VCaP (cell line): ENCODE measurements around the gene REXO2.

ENCODE experiments used
- H3K27ac ChIP-seq: fragments of 450-650 bp; 2 replicates; pipeline ENCODE4 v1.5.1; 2017
- TF ChIP-seq, protein P1 (sequence below): fragments of 450-650 bp; conservative IDR thresholded peaks from 2 replicates; pipeline ENCODE4 v1.5.1; 2017; ENCODE audit warnings: mild to moderate bottlenecking, moderate library complexity

Gene REXO2

DNA sequence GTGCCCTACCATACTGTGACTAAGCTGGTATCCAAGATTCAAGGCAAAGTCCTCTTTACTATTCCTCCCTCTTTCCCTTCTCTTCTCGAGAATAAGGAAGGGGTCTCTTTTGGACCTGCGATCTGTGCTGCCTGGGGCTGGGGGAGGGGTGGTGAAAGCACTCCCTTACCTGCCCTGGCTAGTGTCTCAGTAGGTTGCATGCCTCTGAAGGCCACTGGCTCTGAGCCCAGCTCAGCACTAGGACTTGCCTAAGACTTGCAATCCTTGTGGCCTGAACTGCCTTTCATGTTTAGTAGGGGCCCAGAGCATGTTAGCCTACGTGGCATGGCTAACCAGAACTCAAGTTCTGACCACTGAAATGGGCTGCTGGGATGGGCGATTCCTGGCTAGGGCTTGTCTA lies 13.0 kb upstream of the REXO2 start:
- no peak overlapping the region for H3K27ac ChIP-seq
- TF ChIP-seq, protein P1, sequence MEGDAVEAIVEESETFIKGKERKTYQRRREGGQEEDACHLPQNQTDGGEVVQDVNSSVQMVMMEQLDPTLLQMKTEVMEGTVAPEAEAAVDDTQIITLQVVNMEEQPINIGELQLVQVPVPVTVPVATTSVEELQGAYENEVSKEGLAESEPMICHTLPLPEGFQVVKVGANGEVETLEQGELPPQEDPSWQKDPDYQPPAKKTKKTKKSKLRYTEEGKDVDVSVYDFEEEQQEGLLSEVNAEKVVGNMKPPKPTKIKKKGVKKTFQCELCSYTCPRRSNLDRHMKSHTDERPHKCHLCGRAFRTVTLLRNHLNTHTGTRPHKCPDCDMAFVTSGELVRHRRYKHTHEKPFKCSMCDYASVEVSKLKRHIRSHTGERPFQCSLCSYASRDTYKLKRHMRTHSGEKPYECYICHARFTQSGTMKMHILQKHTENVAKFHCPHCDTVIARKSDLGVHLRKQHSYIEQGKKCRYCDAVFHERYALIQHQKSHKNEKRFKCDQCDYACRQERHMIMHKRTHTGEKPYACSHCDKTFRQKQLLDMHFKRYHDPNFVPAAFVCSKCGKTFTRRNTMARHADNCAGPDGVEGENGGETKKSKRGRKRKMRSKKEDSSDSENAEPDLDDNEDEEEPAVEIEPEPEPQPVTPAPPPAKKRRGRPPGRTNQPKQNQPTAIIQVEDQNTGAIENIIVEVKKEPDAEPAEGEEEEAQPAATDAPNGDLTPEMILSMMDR = no peak

DNA sequence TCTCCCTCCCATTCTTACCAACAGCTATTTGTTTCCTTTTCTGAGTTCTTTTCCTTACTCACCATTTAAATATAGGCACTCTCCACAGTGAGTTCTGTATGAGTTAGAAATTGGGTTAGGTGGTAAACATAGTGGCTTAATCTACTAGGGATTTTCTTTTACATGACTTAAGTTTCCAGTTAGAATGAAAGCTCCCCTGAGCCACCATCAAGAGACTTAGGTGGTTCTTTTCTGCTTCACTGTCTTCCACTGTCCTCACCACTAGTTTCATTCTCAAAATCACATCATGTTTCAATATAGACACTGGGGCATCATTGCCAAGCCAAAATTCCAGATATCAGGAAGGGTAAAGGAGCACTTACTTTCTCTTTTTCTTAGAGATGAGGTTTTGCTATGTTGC lies 9.0 kb upstream of the REXO2 start:
- TF ChIP-seq, protein P1 = no peak
- H3K27ac ChIP-seq = peak overlapping the region; percentile 97

DNA sequence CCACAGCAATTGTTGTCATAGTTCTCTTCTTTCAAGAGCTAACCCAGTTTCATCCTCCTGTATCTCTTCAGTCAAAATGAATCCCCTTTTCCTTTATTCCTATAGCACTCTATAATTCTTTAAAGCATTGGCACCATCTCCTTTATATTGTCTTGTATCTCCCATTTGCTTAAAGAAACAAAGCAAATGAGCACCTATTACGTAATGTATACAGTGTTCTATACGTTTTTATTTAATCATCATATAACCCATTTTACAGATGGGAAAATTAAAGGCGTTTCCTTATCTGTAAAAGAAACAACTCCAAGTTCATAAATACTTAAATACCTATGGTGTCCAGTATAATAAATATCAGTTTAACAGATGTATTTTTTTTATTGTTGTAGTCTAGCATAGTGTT lies 6.4 kb upstream of the REXO2 start:
- peak overlapping the region; percentile 97 for H3K27ac ChIP-seq
- TF ChIP-seq, protein P1 = no peak

DNA sequence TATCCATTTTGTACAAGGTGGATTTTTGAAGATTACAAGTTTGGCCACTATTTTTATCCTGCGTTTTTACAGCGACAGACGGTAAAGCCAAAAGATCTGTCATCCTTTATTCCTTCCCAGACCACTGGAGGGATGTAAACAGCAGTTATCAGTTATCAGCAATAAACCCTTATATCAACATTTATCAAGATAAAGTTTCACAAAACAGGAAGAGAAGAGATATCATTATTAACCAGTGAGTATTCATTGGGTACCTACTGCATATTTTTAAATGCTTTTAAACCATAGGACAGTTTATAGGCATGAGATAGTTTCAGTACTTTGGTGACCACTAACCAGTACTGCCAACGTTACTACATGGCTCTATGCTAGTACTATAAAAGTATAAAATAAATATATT lies 5.9 kb upstream of the REXO2 start:
- H3K27ac ChIP-seq = peak overlapping the region; percentile 97
- TF ChIP-seq, protein P1 = peak; percentile 42; the same call in 1 of the 2 replicates

DNA sequence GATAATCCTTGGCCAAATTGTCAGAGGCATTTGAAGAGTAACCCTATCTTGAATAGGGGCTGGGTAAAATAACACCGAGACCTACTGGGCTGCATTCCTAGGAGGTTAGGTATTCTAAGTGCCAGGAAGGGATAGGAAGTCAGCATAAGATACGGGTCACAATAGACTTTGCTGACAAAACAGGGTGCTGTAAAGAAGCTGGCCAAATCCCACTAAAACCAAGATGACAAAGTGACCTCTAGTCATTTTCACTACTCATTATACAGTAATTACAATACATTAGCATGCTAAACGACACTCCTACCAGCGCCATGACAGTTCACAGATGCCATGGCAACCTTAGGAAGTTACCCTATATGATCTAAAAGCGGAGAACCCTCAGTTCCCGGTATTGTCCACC lies 964 bp upstream of the REXO2 start:
- H3K27ac ChIP-seq = peak overlapping the region; percentile 97
- TF ChIP-seq, protein P1 = no peak

DNA sequence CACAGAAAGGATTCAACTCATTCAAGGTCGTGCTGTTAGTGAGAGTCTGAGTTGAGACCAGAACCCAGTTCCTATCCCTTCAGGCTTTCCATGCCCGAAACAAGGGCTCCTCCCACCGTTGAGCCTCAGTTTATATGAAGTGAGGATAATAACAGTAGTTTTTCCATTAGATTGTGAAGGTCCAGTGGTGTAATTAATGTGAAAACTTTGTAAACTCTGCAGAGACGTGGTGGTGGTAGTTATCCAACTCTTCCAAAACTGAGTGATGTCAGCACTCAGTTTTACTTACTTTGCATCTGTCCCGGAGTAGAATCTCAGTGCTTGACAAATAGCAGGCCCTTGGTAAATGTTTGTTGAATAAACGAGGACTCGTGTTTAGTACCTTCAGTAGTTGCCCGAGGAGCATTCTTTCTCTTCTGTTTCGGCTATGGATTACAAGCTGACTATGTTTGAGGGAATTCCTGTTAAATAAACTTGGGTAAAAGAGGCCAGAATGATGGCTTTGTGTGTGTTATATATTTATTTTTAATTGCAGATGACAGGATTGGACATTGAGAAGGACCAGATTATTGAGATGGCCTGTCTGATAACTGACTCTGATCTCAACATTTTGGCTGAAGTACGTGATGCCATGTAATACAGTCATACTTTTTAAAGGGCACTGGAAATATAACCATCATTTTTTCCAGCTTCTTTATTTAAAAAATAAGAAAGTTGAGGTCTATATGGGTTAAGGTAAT lies 1.0 kb downstream of the REXO2 start:
- TF ChIP-seq, protein P1 = no peak
- H3K27ac ChIP-seq = peak overlapping the region; percentile 97

DNA sequence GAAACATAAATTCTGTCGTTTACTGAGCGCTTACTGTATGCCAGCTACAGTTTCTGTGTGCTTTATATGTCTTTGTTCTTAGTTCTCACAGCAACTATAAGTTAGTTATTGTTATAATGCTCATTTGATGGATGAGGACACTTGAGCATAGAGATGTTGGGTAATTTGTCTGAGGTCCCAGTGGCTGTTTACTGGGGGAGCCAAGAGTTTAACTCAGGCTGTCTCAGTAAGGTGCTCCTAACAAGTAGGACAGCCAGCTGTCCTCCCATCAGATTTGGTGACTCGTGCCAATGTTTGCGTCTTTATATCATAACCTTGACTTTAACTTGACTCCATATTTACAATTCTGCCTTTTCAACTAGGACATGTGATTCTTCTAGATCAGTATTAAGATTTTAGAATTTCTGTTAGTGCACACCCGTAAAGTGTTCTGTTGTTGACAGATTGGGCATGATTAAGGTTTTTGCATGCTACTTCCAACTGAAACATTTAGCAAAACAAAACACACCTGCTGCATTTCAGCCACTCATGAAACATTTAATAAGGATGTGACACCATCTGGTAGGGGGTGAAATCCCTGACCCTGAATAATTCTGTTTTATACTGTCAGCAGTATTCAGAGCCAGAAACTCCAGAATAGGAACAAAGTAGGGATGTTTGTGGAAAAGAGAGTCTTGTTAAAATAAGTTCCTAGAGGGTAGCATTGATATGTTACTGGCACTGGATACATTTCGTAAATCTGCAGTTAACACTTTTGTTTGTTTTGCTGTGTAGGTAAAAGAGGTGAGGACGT lies 1.9 kb downstream of the REXO2 start:
- peak overlapping the region; percentile 97 for H3K27ac ChIP-seq
- TF ChIP-seq, protein P1 = no peak
